GM18870 (cell line): Measurements from ENCODE around the gene ANKRD13D.
A peak's percentile ranks its signal among the peaks of the same experiment; 100 is the strongest.

Source experiments
- ATAC-seq: cut with Tn5 transposase; IDR thresholded peaks from one replicate; pipeline ENCODE4 v1.9.1; 2021; ENCODE audit warnings: moderate library complexity; ENCODE audit not compliant: unreplicated experiment

ANKRD13D gene

DNA sequence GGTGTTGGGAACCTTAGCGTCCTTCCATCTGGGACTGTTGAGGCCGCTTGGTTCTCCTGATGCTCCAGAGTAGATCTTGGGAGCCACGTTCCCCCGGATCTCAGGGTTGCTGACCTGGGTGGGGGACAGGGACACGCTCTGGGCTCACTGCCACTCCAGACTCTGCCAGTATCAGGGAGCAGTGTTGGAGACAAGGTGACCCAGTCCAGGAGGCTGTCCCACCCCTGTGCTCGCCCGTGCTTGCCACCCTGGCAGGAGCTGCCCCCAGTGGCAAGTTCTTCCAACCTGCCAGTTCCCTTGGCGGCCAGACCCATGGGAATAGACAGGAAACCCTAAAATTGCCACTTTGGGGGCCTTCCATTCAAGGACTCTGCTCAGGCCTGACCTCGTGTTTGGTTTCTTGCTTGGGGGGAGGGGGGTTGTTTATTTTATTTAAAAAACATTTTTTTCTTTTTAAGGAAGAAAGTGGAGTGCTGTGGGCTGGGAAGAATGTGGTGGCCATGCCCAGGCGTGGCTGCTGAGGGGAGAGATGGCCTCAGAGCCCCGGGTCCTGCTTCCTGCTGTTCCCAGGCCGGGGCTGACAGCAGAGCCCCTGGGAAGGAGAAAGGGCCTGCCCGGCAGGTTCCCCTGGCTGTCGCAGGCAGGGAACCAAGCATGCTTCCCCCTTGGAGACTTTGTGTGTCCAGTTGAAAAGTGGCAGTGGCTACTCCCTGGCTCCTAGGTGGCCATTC, 15.7 kb upstream of the ANKRD13D start:
- no peak for ATAC-seq

- no peak for ATAC-seq
Measured at GRCh38 chr11:67274768-67275605, 14.1 kb upstream of the ANKRD13D start.

DNA sequence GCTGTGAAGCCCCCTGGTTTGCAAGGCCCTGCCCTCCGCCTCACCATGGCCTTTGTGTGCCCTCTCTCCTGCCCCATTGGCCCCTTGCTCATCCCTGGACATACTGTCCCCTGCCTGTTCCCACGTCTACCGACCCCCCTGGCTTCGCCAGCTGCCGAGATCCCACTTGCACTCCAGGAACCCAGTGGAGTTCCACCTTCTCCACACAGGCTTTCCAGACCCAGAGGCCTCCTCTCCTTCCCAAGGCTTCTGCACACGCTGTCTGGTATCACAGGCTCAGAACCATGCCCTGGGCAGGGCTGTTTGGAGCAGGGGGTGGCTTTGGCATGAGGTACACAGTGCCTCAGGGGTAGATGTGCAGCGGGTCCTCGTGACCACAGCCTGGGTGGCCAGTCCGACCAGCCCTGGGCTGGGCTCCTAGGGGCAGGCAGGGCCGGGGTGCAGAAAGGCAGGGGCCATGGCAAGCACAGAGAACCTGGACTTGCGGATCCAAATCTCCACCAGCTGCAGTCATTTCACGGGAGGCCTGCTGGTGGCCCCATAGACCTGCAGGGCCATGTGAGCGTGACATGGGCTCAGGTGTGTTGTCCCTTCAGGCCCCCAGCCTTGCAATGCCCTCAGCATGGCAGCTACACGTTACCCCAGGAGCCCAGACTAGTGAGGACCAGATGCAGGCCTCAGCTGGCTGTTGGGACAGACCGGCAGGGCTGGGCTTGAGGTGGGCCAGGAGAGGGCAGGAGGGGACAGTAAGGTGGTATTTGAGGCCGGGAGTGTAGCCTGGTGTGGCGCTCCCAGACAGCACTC, 13.3 kb upstream of the ANKRD13D start:
- ATAC-seq = no peak

GRCh38 chr11:67276781-67277230, 12.3 kb upstream of the ANKRD13D start:
- no peak for ATAC-seq

GRCh38 chr11:67277231-67277961, 11.7 kb upstream of the ANKRD13D start:
- peak; percentile 63 for ATAC-seq

DNA sequence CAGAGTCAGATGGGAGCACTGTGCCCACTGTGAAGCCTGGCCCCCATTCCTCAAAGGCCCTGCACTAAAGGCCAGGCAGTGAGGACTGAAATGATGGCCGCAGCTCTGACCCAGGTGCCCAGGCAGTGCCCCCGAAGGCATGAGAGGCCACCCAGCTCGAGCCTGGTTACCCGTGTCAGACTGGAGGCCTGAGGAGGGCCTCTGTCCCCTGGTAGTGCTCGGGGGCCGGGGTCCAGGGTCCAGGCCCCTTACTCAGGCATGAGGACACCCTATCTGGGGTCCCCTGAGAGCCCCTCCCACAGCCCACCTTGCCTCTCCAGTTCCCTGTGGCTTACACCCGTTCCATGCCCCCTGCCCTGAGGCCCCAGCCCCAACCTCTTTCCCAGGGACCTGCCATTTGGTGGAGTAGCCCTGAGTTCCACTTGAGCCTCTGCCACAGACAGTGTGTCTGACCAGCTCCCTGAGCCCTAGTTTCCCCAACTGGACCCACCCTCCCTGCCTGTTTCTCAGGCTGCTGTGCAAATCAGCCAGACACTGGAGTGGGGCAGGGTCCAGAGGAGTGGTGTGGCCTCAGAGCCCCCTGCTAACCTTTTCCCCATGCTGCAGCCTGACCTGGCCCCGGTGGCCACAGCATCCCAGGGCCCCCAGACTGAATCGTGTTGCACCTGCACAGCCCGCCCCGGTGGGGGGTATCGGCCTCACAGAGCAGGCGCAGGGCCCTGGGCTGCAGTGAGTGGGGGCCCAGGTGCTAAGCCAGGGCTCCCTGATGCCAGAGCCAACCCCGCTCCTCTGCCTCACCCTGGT, 10.8 kb upstream of the ANKRD13D start:
- ATAC-seq = no peak

DNA sequence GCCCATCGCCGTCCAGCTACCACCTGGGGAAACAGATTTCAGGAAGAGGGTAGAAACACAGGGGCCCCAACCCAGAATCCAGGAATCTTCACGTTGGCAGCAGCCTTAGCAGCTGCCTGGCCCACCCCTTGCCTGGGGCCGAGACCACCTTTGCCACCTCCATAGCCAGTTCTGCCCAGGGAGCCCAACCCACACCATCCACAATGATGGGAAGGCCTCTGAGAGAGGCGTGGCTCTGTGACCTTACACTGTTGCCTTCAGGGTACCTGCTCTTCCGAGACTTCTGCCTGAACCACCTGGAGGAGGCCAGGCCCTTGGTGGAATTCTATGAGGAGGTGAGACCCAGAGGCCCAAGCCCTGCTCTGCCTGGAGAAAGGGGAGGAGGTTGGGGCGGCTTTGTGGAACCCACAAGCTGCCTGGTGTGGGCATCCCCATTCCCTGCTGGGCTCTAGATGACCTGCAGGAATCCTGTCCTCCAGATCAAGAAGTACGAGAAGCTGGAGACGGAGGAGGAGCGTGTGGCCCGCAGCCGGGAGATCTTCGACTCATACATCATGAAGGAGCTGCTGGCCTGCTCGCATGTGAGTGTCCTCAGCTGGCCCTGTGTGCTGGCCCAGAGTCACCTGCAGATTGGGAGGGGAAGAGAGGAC, 10.0 kb upstream of the ANKRD13D start:
- no peak for ATAC-seq

DNA sequence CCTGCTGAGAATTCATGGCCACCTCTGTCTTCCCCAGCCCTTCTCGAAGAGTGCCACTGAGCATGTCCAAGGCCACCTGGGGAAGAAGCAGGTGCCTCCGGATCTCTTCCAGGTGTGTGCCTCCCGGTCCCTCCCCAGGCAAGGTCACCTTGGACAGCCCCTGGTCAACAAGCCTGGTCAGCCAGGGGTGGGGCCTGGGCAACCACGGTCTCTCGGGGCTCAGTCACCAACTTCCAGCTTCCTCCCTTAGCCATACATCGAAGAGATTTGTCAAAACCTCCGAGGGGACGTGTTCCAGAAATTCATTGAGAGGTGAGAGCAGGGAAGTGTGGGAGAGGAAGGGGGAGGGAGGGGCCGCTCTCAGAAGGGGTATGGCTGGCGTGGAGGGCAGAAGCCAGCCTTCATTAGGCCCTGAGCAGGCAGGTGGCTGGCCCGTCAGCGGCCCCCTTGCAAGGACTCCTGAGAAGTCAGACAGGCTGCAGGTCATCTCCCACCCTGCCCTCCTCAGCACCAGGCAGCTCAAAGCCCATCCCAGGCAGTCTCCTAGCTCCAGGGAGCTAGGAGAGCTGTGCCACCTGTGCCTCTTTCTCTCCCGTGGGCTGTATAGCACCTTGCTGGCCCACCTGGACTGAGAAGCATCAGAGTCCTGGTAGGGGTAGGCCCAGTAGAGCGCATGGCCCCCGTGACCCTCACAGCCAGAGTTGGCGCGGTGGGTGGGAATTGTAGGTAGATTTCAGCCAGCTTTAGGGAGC, 9.3 kb upstream of the ANKRD13D start:
- ATAC-seq = no peak

- no peak for ATAC-seq
Measured at GRCh38 chr11:67280341-67280787, 8.7 kb upstream of the ANKRD13D start.

- no peak for ATAC-seq
Measured at GRCh38 chr11:67280788-67281551, 8.1 kb upstream of the ANKRD13D start.

- ATAC-seq = no peak
Measured at GRCh38 chr11:67281552-67282150, 7.5 kb upstream of the ANKRD13D start.

DNA sequence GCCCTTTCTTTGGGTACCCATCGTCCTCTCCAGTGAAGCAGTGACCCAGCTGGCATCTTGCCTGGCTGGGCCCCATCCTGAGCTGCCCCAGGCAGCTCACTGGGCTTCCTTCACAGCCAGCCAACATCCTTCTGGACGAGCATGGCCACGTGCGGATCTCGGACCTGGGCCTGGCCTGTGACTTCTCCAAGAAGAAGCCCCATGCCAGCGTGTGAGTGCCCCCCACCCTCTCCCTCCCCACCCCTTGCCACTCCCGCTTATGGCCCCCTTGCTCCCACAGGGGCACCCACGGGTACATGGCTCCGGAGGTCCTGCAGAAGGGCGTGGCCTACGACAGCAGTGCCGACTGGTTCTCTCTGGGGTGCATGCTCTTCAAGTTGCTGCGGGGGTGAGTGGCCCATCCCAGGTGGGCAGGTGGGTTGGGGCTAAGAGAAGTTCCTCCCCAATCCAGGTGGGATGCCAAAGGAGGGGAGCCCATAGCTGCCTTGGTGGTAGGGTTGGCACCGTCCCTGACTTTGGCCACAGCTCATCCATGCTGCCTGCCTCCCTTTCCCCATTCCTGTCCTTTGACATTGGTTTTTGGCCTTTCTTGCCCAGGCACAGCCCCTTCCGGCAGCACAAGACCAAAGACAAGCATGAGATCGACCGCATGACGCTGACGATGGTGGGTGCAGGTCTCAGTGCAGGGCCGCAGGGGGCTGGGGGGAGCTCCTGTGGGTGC, 6.8 kb upstream of the ANKRD13D start:
- no peak for ATAC-seq

DNA sequence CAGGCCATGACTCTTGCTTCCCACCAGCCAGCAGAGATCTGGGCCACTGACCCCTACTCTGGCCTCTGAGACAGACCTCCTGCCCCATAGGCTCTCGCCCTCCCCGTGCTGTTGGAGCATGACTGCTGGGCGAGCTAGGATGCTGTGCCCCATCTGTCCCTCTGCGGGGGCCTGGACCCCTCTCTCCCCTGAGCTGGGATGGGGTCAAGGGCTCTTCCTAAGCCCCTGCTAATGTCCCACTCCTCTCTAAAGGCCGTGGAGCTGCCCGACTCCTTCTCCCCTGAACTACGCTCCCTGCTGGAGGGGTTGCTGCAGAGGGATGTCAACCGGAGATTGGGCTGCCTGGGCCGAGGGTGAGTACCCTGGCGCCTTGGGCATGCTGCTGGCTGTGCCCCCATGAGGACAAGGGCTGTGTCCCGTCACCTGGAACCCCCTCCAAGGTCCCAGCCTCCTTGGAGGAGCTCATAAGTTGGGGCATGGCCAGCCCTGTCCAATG, 6.2 kb upstream of the ANKRD13D start:
- ATAC-seq = no peak

DNA sequence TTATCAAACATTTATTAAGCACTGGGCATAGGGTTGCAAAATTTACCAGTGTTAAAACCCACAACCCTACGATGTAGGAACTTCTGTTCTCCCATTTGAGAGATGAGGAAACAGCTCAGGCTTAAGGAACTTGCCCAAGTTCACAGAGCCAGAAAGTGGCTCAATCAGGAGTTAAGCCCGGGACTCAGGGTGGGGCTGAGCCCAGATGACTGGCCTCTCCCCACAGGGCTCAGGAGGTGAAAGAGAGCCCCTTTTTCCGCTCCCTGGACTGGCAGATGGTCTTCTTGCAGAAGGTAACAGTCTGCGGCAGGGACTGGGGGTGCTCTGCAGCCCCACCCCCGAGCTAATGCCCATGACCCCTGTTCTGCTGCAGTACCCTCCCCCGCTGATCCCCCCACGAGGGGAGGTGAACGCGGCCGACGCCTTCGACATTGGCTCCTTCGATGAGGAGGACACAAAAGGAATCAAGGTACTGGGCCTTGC, 5.6 kb upstream of the ANKRD13D start:
- ATAC-seq = no peak

DNA sequence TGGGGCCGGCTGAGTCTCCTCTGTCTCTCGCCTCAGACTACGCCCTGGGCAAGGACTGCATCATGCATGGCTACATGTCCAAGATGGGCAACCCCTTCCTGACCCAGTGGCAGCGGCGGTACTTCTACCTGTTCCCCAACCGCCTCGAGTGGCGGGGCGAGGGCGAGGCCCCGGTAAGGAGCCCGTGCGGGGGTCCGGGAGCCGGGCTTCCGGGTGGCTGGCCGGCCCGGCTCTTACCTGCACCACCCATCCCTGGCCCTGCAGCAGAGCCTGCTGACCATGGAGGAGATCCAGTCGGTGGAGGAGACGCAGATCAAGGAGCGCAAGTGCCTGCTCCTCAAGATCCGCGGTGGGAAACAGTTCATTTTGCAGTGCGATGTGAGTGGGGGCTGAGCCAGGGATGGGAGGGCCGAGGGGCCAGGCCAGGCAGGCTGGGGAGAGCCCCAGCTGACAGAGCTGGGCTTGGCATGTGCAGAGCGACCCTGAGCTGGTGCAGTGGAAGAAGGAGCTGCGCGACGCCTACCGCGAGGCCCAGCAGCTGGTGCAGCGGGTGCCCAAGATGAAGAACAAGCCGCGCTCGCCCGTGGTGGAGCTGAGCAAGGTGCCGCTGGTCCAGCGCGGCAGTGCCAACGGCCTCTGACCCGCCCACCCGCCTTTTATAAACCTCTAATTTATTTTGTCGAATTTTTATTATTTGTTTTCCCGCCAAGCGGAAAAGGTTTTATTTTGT, 4.1 kb upstream of the ANKRD13D start:
- no peak for ATAC-seq
